T-helper 1 cell treated with Interleukin-12 subunit alpha and Interleukin-12 subunit beta and Interleukin-4 antibody, amounts not matched to agents 30 μg/mL and 1 μg/mL, for 36 hours (primary cell): ENCODE results near the gene EIPR1.

Experiments used
- H3K27ac Mint-ChIP-seq: one replicate; pipeline ENCODE4 v1.8.0; 2021; ENCODE audit warnings: mild to moderate bottlenecking, mixed read lengths
- H3K27me3 Mint-ChIP-seq: one replicate; pipeline ENCODE4 v1.8.0; 2021; ENCODE audit warnings: low read depth, mixed read lengths
- H3K36me3 Mint-ChIP-seq: one replicate; pipeline ENCODE4 v1.8.0; 2021; ENCODE audit warnings: low read depth, mixed read lengths
- H3K4me1 Mint-ChIP-seq: one replicate; pipeline ENCODE4 v1.8.0; 2021; ENCODE audit warnings: low read depth, mixed read lengths
- H3K4me3 Mint-ChIP-seq: one replicate; pipeline ENCODE4 v1.8.0; 2021; ENCODE audit warnings: mild to moderate bottlenecking, moderate library complexity, mixed read lengths
- H3K9me3 Mint-ChIP-seq: one replicate; pipeline ENCODE4 v1.8.0; 2021; ENCODE audit warnings: mixed read lengths

EIPR1 gene

DNA sequence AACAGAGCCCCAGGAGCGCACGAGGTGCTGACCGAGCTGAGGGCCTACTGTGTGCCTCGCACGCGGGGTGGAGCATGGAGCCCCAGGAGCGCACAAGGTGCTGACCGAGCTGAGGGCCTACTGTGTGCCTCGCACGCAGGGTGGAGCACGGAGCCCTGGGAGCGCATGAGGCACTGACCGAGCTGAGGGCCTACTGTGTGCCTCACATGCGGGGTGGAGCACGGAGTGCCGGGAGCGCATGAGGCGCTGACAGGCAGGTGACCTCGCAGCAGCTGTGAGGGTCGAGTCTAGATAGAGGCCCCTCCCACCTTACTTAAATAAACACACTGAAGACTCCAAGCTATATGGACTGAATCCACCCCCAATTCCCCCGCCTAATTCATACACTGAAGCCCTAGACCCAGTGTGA is 60.3 kb downstream of the EIPR1 start:
- no peak overlapping the region for H3K27ac Mint-ChIP-seq
- no peaks in the 10 kb centered on the region for H3K9me3 Mint-ChIP-seq
- no peaks in the 10 kb centered on the region for H3K27me3 Mint-ChIP-seq
- H3K4me3 Mint-ChIP-seq, result no peak overlapping the region
- peaks cover 4% of the 10 kb centered on the region for H3K36me3 Mint-ChIP-seq
- H3K4me1 Mint-ChIP-seq, result peaks cover 3% of the 10 kb centered on the region

DNA sequence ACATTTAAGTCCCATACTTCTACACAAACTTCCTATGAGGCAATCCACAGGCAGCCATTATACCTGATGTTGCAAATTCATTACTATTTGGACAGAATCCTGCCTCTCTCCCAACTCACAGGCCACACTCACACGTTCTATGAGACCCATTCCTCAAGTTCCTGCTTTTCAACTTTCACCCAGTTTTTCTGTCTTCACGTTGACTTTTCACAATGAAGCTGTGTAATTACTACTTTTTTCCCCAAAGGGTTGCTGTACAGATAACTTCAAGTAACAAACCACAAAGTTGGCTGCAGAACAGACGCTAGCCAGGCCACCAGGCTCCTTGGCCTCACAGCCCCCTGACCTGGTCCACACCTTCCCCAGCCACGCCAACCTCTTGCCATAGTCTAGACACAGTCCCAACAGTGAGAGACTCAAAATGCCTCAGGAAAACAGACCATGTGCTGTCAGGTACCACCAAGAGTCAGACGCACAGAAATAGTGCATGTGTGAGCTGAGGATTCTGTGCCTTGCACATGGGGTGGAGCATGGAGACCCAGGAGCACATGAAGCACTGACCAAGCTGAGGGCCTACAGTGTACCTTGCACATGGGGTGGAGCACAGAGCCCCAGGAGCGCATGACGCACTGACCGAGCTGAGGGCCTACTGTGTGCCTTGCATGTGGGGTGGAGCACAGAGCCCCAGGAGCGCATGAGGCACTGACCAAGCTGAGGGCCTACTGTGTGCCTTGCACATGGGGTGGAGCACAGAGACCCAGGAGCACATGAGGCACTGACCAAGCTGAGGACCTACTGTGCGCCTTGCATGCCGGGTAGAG is 61.0 kb downstream of the EIPR1 start:
- no peaks in the 10 kb centered on the region for H3K9me3 Mint-ChIP-seq
- no peaks in the 10 kb centered on the region for H3K27me3 Mint-ChIP-seq
- H3K4me3 Mint-ChIP-seq, result no peak overlapping the region
- no peaks in the 10 kb centered on the region for H3K36me3 Mint-ChIP-seq
- no peak overlapping the region for H3K27ac Mint-ChIP-seq
- H3K4me1 Mint-ChIP-seq, result peaks cover 3% of the 10 kb centered on the region

DNA sequence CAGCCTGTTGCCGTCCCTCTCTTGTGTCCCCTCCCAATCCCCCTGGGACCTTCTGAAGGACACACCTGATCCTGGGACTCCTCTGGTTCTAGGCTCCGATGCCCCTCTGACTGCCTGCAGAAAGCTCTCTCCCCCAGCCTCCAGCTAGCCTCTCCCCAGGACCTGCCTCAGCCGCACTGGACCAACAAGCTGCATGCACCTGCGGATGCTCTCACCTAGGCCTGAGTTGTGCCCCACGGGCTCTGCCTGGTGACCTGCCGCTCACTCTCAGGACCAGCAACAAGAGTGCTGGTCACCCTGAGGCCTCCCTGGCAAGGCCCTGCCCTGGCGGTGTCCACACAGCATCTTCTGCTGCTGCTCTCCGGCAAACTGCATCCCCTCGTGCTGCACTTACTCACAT is 63.0 kb downstream of the EIPR1 start:
- H3K4me1 Mint-ChIP-seq, result peaks cover 3% of the 10 kb centered on the region
- H3K9me3 Mint-ChIP-seq, result no peaks in the 10 kb centered on the region
- no peaks in the 10 kb centered on the region for H3K27me3 Mint-ChIP-seq
- H3K36me3 Mint-ChIP-seq, result no peaks in the 10 kb centered on the region
- no peak overlapping the region for H3K27ac Mint-ChIP-seq
- H3K4me3 Mint-ChIP-seq, result no peak overlapping the region

DNA sequence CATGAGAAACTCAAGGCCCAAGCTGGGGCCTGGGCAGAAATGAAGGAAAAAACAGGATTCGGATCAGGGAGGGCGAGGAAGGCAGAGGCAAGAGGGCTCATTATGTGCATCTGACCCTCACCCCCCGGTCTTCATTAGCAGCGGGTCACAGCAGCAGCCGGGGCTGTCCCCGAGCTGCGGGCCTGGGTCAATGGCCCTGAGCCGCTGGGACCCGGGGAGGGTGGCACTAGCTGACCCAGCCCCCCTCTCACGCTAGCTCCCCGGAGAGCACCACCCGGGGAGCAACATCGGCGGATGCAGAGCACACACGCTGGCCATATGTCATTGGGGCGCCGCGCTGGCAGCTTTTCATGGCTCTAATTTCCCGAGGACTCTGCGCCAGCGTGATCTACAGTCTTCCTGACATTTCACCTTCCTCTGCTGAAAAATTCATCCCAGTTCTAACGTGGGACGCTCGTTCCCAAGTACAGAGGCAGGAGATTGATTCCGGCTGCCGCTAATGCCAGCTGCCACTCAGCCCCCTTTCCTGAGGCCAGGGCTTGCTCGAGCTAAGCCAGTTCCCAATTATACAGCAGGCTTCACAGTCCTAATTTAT is 63.7 kb downstream of the EIPR1 start:
- peaks cover 3% of the 10 kb centered on the region for H3K4me1 Mint-ChIP-seq
- no peaks in the 10 kb centered on the region for H3K27me3 Mint-ChIP-seq
- no peak overlapping the region for H3K4me3 Mint-ChIP-seq
- H3K36me3 Mint-ChIP-seq, result no peaks in the 10 kb centered on the region
- H3K9me3 Mint-ChIP-seq, result no peaks in the 10 kb centered on the region
- H3K27ac Mint-ChIP-seq, result no peak overlapping the region

DNA sequence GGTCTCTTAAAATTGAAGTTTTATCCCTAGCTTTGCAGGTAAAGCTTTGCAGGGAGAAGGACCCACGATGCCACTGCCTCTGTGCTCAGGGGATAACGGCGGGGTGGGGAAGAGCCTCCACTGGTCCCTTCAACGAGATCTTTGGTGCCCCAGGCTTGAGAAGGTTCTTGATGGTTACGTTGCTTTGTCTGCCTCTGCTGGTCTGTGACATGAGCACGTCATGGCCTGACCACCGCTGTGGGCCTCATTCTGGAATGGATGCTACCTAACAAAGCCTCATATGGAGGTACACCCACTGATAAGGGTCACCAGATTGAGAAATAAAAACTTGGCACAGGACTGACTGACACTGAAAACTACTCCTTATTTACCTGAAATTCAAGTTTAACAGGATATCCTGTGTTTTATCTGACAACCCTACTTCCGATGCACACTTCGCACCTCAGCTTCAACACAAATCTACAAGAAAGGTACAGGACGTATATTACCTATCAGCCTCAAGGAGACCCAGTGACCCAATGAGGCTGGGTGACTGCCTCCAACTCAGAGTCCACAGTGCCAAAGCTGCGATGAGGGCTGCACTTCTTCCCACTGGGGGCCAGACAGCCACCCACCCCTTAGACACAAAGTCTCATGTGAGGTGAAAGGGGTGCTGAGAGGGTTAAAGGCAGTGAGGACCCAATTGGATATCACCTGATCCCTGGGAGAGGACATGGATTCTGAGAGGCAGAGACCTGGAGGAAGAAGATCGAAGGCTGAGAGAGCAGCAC is 64.9 kb downstream of the EIPR1 start:
- Mint-ChIP-seq H3K4me1 (peaks cover 3% of the 10 kb centered on the region), H3K36me3 (no peaks in the 10 kb centered on the region), H3K9me3 (no peaks in the 10 kb centered on the region), H3K27me3 (no peaks in the 10 kb centered on the region), H3K27ac (no peak overlapping the region), H3K4me3 (no peak overlapping the region)

DNA sequence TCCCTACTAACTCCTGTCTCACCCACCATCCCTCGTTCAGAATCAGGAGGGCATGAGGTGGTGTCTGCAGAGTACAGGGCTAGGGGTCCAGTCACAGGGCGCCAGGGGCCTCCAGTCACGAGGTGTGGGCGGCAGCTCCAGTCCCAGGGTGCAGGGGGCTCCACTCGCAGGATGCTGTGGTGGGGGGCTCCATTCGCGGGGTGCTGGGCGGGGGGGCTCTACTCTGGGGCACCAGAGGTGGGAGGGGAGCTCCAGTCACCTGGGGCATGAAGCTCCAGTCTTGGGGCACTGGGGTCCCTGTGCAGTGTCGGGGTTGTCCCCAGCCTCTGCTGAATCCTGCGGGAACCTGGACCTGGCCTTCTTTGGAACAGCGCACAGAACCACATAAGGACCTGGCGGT is 66.0 kb downstream of the EIPR1 start:
- H3K27me3 Mint-ChIP-seq, result no peaks in the 10 kb centered on the region
- H3K27ac Mint-ChIP-seq, result no peak overlapping the region
- H3K9me3 Mint-ChIP-seq, result no peaks in the 10 kb centered on the region
- no peak overlapping the region for H3K4me3 Mint-ChIP-seq
- peaks cover 3% of the 10 kb centered on the region for H3K4me1 Mint-ChIP-seq
- no peaks in the 10 kb centered on the region for H3K36me3 Mint-ChIP-seq

DNA sequence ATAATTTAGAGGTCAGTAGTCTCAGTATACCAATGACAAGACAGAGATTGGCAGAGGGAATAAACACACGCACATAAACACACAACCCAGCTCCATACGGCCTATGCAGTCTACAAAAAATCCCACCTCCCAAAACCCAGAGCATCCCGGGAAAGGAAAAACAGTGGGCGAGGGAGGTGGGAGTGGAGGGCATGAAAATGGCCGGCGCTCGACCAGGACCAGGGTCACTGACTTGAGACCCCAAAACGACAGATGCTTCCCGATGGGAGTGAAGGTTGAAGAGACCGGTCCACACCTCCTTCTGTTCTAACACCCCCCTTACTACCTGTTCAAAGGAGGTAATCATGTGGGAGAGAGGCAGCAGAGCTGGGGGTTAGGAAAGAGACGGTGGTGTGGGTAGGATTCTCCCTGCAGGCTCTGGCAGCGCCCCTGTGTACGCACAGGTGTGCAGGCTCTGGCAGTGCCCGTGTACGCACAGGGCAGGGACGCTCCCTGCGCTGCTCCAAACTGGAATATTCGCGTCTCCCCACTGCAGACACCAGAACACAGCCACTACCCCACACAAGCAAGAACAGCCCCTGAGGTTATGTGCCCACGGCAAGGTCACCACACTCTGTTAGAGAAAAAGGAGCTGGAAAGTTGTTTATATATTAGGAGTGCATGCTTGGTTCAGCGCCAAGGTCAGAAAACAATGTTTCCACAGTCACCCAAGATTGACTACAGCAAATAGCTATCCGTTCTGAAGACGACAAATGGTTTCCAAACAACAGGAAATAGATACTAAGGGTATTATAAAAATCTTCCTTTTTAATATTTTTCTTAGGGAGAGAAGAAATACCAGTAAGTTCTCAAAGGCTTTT is 67.9 kb downstream of the EIPR1 start:
- no peak overlapping the region for H3K27ac Mint-ChIP-seq
- H3K4me1 Mint-ChIP-seq, result peaks cover 12% of the 10 kb centered on the region
- no peaks in the 10 kb centered on the region for H3K36me3 Mint-ChIP-seq
- no peaks in the 10 kb centered on the region for H3K27me3 Mint-ChIP-seq
- H3K9me3 Mint-ChIP-seq, result no peaks in the 10 kb centered on the region
- H3K4me3 Mint-ChIP-seq, result no peak overlapping the region

DNA sequence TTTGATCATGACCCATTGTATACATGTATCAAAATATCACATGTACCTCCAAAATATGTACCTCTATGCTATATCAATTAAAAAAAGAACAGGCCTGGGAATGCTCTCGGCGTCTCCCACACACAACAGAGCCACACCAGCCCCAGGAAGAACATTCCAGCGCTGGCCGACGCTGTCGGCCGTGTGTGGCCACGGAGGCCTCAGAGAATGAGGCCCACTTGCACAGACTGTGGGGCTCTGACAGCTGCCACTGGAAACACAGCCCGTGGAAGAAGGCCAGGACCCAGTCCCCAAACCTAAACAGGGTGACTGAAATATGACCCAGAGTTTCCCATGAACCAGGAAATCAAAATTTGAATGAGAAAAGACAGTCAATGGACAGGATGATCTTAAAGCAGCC is 69.7 kb downstream of the EIPR1 start:
- H3K4me1 Mint-ChIP-seq, result peaks cover 19% of the 10 kb centered on the region
- H3K4me3 Mint-ChIP-seq, result no peak overlapping the region
- no peak overlapping the region for H3K27ac Mint-ChIP-seq
- H3K9me3 Mint-ChIP-seq, result no peaks in the 10 kb centered on the region
- no peaks in the 10 kb centered on the region for H3K36me3 Mint-ChIP-seq
- no peaks in the 10 kb centered on the region for H3K27me3 Mint-ChIP-seq

DNA sequence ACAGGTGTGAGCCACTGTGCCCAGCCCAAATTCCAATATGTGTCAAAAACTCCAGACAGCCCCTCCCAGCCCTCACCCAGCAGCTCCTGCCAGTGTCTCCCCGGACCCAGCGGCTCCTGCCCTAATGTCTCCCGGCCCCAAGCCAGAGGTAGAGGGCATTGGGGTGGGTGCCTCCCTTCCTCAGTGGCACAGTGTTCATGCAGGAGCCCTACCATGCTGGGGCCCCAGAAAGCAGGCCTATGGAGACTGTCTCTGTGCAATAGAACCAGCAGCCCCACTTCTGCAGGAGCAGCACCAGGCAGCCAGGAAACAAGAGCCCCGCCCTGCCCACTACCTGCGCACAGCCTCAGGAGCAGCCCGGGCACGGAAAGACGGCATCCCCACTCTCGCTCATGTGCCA is 70.4 kb downstream of the EIPR1 start:
- peaks cover 17% of the 10 kb centered on the region for H3K4me1 Mint-ChIP-seq
- no peaks in the 10 kb centered on the region for H3K36me3 Mint-ChIP-seq

DNA sequence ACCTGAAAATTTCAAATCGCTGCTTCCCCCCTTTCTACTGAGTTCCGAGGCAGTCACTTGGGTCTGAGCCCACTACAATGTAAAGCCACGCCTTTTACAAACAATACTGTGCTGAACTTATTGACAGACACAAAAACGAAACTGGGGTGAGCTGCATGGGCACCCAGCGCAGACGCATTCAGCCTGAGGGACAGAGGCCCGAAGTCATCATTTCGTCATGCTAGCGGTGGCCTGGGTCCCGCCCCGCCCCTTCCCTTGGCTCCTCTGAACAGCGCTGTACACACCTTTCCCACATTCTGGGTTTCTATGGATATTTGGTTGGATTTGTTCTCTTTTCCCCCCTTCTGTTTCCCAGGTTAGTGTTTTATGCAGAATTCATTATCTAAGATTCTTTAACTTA is 71.7 kb downstream of the EIPR1 start:
- no peak overlapping the region for H3K4me3 Mint-ChIP-seq
- H3K36me3 Mint-ChIP-seq, result no peaks in the 10 kb centered on the region
- H3K4me1 Mint-ChIP-seq, result peaks cover 17% of the 10 kb centered on the region
- H3K27me3 Mint-ChIP-seq, result no peaks in the 10 kb centered on the region
- H3K27ac Mint-ChIP-seq, result no peak overlapping the region
- H3K9me3 Mint-ChIP-seq, result no peaks in the 10 kb centered on the region

More for the DNA sequence above, 70.4 kb downstream of the EIPR1 start:
- H3K4me3 Mint-ChIP-seq, result no peak overlapping the region
- H3K27ac Mint-ChIP-seq, result no peak overlapping the region
- H3K9me3 Mint-ChIP-seq, result no peaks in the 10 kb centered on the region
- no peaks in the 10 kb centered on the region for H3K27me3 Mint-ChIP-seq

DNA sequence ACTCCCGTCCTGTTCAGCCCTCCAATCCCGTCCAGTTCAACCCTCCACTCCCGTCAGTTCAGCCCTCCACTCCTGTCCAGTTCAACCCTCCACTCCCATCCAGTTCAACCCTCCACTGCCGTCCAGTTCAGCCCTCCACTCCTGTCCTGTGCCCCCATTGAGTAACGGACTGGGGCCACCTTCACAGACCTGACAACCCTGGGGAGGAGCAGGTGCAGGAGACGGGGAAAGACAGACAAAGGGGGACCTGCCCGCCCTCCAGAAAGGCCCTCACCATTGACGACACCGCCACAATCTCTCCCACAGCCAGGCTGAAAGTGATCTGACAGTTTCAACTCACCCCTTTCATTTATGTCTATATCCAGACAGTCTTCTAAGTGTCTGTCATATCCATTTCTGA is 72.2 kb downstream of the EIPR1 start:
- Mint-ChIP-seq H3K4me3 (no peak overlapping the region), H3K36me3 (no peaks in the 10 kb centered on the region), H3K9me3 (no peaks in the 10 kb centered on the region), H3K27me3 (no peaks in the 10 kb centered on the region), H3K27ac (no peak overlapping the region), H3K4me1 (peaks cover 19% of the 10 kb centered on the region)

DNA sequence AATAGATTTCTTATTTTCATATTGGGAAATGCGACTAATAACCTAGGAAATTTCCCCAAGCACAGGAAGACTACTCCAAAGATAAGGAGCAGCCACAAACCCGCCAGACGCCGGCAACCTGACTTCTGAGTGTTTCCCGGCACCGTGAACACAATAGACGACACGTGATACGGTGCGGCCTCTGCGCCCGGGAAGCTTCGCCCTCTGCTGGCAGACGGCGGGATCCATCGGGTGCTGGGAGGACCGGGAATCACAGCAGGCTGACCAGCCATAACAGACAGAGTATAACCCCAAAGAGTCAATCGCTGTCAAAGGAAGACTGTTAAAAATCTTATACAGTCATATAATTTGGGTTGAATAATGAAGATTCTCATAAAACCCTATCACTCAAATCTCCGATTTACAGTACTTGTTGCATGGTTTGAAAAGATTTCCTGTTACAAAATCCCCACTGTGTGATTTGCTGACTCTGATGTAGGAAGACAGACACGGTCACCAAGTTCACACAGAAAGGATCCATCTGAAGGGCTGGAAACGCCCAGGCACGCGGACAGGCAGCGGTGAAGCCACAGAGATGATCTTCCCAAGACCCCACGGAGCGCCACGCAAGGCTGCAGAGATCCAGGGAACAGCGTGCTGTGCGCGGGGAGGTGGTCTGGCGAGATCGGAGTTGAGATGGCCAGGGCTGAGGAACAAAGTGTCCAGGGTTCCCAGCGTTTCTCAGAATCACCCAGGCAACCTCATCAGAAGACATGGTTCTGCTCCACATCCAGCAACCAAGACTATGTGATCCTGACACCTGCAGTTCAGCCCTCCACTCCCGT is 73.8 kb downstream of the EIPR1 start:
- no peaks in the 10 kb centered on the region for H3K27me3 Mint-ChIP-seq
- peaks cover 25% of the 10 kb centered on the region for H3K4me1 Mint-ChIP-seq
- H3K27ac Mint-ChIP-seq, result peak overlapping the region; percentile 45
- no peaks in the 10 kb centered on the region for H3K9me3 Mint-ChIP-seq
- no peak overlapping the region for H3K4me3 Mint-ChIP-seq
- peaks cover 2% of the 10 kb centered on the region for H3K36me3 Mint-ChIP-seq

DNA sequence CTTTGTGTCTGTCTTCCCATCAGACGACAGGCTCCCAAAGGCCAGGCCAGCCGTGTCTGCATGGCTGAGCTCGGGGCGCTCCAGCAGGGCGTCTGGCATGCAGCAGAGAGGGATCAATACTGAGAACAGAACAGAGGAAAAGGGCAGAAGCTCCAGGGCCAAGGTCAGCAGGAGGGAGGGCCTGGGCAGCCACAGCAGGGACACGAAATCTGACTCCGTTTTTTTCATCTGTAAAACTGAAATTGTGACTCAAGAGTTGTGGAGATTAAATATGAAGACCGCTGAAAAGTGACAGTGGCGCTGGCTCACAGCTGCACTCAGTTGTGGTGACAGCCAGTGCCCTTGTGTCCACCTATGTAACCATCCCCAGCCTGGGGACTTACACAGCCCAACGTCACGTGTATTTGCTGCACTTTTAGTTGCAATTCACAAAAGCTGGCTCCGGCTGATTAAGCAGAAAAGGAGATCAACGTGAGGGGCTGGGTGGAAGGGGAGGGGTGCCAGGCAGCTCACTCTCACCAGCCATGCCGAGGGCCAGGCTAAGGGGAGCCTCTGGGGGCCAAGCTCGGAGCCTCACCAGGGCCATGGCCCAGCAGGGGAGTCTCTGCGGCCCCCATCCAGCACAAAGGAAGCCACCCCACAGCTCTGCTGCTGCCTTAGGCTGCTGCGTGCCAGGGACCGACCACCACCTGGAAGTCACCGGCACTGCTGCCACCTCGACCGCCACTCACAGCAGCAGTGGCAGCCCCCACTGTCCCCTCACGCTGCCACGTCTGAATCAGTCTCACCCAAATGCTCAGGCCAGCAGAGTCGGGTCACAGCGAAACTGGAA is 74.7 kb downstream of the EIPR1 start:
- Mint-ChIP-seq H3K4me1 (peaks cover 25% of the 10 kb centered on the region), H3K36me3 (peaks cover 6% of the 10 kb centered on the region), H3K4me3 (no peak overlapping the region), H3K27me3 (no peaks in the 10 kb centered on the region), H3K9me3 (no peaks in the 10 kb centered on the region), H3K27ac (peak overlapping the region; percentile 45)
